CD4-positive, alpha-beta T cell (primary cell): ENCODE results near the gene OPA3. TPM values are rescaled to one million over a fixed set of nuclear protein-coding genes. Genes with fewer than 3 reads are reported as not detected.

Source experiments
- ATAC-seq: fragments of 200-7000 bp; cut with Tn5 transposase; one replicate; pipeline ENCODE4 v1.10.0; 2022; ENCODE audit warnings: mild to moderate bottlenecking; ENCODE audit not compliant: poor library complexity
- CTCF ChIA-PET: fragments of 350-600 bp; sonication (Branson Sonifier 250); formaldehyde crosslinking; loops from one replicate; lab custom pipeline; 2021; ENCODE audit warnings: antibody characterized with exemption, inconsistent platforms; lab: Charles Lee
- POLR2A ChIA-PET: fragments of 350-600 bp; sonication (Branson Sonifier 250); formaldehyde crosslinking; loops from one replicate; lab custom pipeline; 2021; ENCODE audit warnings: antibody characterized with exemption, inconsistent platforms; lab: Charles Lee
- DNase-seq, 14 experiments: peaks; one replicate each; pipeline ENCODE4 v3.0.0-alpha.2; 2013 to 2020; ENCODE audit warnings: mixed read lengths in 2 of 14
- H3K27ac ChIP-seq, 2 donors: one replicate each; pipeline versions ENCODE4 v1.5.1 to v1.7.0; 2013; ENCODE audit warnings: low read length in 2 of 2, low read depth in 1 of 2, mild to moderate bottlenecking in 1 of 2
- H3K27me3 ChIP-seq, 2 experiments: 1 replicate in 1 of 2; 2 replicates in 1 of 2; pipeline versions ENCODE4 v1.6.1 to v1.7.0; 2013; ENCODE audit warnings: low read length in 2 of 2, control low read depth in 1 of 2, mild to moderate bottlenecking in 1 of 2, moderate library complexity in 1 of 2; ENCODE audit not compliant: insufficient read depth in 2 of 2, control insufficient read depth in 1 of 2
- H3K36me3 ChIP-seq: one replicate; pipeline ENCODE4 v1.6.1; 2013; ENCODE audit warnings: low read length, control low read depth; ENCODE audit not compliant: insufficient read depth
- H3K4me1 ChIP-seq: one replicate; pipeline ENCODE4 v1.6.1; 2013; ENCODE audit warnings: low read length, control low read depth; ENCODE audit not compliant: insufficient read depth
- H3K4me3 ChIP-seq: one replicate; pipeline ENCODE4 v1.5.1; 2013; ENCODE audit warnings: mild to moderate bottlenecking, low read length, moderate library complexity
- H3K9me3 ChIP-seq, 2 experiments: 1 replicate in 1 of 2; 2 replicates in 1 of 2; pipeline versions ENCODE4 v1.6.1 to v1.7.0; 2013; ENCODE audit warnings: low read length in 2 of 2, mild to moderate bottlenecking in 2 of 2, control low read depth in 1 of 2, moderate library complexity in 1 of 2; ENCODE audit not compliant: control insufficient read depth in 1 of 2, insufficient read depth in 1 of 2
- H3K27ac Mint-ChIP-seq: one replicate; pipeline ENCODE4 v1.8.0; 2020; ENCODE audit warnings: mixed read lengths
- H3K27me3 Mint-ChIP-seq: one replicate; pipeline ENCODE4 v1.8.0; 2021; ENCODE audit warnings: mixed read lengths
- H3K36me3 Mint-ChIP-seq: one replicate; pipeline ENCODE4 v1.8.0; 2021; ENCODE audit warnings: low read depth, mixed read lengths
- H3K4me1 Mint-ChIP-seq: one replicate; pipeline ENCODE4 v1.8.0; 2021; ENCODE audit warnings: low read depth, mixed read lengths
- H3K4me3 Mint-ChIP-seq: one replicate; pipeline ENCODE4 v1.8.0; 2020; ENCODE audit warnings: mild to moderate bottlenecking, mixed read lengths
- H3K9me3 Mint-ChIP-seq: one replicate; pipeline ENCODE4 v1.8.0; 2020; ENCODE audit warnings: mixed read lengths
- intact Hi-C, 2 experiments: fragments of 100-400 bp; cut with DNase I in 1 of 2; cut with micrococcal nuclease in 1 of 2; formaldehyde crosslinking; loops; one replicate each; pipeline versions ENCODE4 v1.15.1 to v1.9.0; 2023 to 2025; cut with DNase I, micrococcal nuclease
- total RNA-seq, 174 experiments: library from RNA in 2 of 174; stranded (reverse) in 2 of 174; gene quantifications; one replicate each; pipeline ENCODE4 v1.2.3 and lab custom pipeline; 2021 to 2026
- TF ChIP-seq, protein P1 (sequence below): fragments of 200-600 bp; IDR thresholded peaks from one replicate; pipeline ENCODE4 v1.8.0; 2022; ENCODE audit warnings: antibody characterized with exemption, mild to moderate bottlenecking

OPA3 gene
- total RNA-seq, 2 experiments from 2014 or later, result 3.1 to 3.2 TPM

GRCh38 chr19:45597425-45598111 lies 13.0 kb upstream of the OPA3 start:
- ATAC-seq (no peak), DNase-seq (no peak)
- peaks cover 0 to 12% of the 10 kb centered on the region in 2 experiments for H3K9me3 ChIP-seq
- ChIA-PET POLR2A (interaction anchor here (0.6 to 1.8 kb wide), 2 partner anchors 44 to 1181 kb away, joined by 3 to 7 read pairs; no protein-coding TSS in a partner anchor), CTCF (no interaction called here)
- H3K4me3 ChIP-seq, result no peak overlapping the region
- H3K4me1 ChIP-seq, result peaks cover 23% of the 10 kb centered on the region
- peaks cover 78% of the 10 kb centered on the region for H3K27me3 Mint-ChIP-seq
- H3K27ac ChIP-seq, result no peak overlapping the region
- H3K27me3 ChIP-seq, result peaks cover 60 to 61% of the 10 kb centered on the region in 2 experiments
- no peak overlapping the region for H3K4me3 Mint-ChIP-seq
- H3K9me3 Mint-ChIP-seq, result no peaks in the 10 kb centered on the region
- no peak overlapping the region for H3K27ac Mint-ChIP-seq
- no peaks in the 10 kb centered on the region for H3K36me3 ChIP-seq
- peaks cover 30% of the 10 kb centered on the region for H3K4me1 Mint-ChIP-seq
- H3K36me3 Mint-ChIP-seq, result no peaks in the 10 kb centered on the region
- TF ChIP-seq, protein P1, sequence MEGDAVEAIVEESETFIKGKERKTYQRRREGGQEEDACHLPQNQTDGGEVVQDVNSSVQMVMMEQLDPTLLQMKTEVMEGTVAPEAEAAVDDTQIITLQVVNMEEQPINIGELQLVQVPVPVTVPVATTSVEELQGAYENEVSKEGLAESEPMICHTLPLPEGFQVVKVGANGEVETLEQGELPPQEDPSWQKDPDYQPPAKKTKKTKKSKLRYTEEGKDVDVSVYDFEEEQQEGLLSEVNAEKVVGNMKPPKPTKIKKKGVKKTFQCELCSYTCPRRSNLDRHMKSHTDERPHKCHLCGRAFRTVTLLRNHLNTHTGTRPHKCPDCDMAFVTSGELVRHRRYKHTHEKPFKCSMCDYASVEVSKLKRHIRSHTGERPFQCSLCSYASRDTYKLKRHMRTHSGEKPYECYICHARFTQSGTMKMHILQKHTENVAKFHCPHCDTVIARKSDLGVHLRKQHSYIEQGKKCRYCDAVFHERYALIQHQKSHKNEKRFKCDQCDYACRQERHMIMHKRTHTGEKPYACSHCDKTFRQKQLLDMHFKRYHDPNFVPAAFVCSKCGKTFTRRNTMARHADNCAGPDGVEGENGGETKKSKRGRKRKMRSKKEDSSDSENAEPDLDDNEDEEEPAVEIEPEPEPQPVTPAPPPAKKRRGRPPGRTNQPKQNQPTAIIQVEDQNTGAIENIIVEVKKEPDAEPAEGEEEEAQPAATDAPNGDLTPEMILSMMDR, result no peak
- intact Hi-C loops, result no loop called here

DNA sequence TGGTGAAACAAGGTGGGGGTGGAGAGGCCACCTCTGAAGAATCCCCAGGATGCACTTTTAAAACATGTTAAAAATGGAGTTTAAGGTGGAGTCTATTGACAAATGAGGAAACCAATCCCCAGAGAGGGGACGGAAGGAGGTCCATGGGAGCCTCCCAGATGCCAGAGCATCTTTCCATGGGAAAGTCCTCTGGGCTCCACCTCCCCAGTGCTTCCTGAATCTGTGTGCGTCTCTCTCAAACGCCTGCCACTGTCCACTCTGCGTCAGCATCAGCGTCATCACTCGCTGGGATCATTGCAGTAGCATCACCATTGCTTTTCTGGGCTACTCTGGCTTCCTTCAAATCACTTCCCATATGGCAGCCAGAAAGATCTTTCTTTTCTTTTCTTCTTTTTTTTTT lies 11.2 kb upstream of the OPA3 start:
- POLR2A ChIA-PET, result no interaction called here
- H3K36me3 ChIP-seq, result no peaks in the 10 kb centered on the region
- Mint-ChIP-seq H3K27me3 (peaks cover 79% of the 10 kb centered on the region), H3K36me3 (no peaks in the 10 kb centered on the region), H3K9me3 (no peaks in the 10 kb centered on the region), H3K4me1 (peaks cover 22% of the 10 kb centered on the region), H3K4me3 (no peak overlapping the region), H3K27ac (no peak overlapping the region)
- intact Hi-C loops, result no loop called here
- peaks cover 0 to 16% of the 10 kb centered on the region in 2 experiments for H3K9me3 ChIP-seq
- CTCF ChIA-PET, result no interaction called here
- TF ChIP-seq, protein P1, result no peak
- no peak overlapping the region for H3K27ac ChIP-seq
- DNase-seq (no peak), ATAC-seq (no peak)
- H3K4me1 ChIP-seq, result peaks cover 19% of the 10 kb centered on the region
- H3K4me3 ChIP-seq, result no peak overlapping the region
- H3K27me3 ChIP-seq, result peaks cover 50 to 58% of the 10 kb centered on the region in 2 experiments

- Mint-ChIP-seq H3K27ac (no peak overlapping the region), H3K9me3 (no peaks in the 10 kb centered on the region), H3K27me3 (peaks cover 81% of the 10 kb centered on the region), H3K36me3 (no peaks in the 10 kb centered on the region), H3K4me3 (no peak overlapping the region), H3K4me1 (peaks cover 10% of the 10 kb centered on the region)
- DNase-seq, result no peak
- H3K4me1 ChIP-seq, result peaks cover 12% of the 10 kb centered on the region
- ATAC-seq, result no peak
- no peak overlapping the region for H3K27ac ChIP-seq
- POLR2A ChIA-PET, result no interaction called here
- CTCF ChIA-PET, result no interaction called here
- H3K9me3 ChIP-seq, result peaks cover 0 to 16% of the 10 kb centered on the region in 2 experiments
- intact Hi-C loops, result no loop called here
- H3K27me3 ChIP-seq, result peaks cover 36 to 39% of the 10 kb centered on the region in 2 experiments
- no peaks in the 10 kb centered on the region for H3K36me3 ChIP-seq
- H3K4me3 ChIP-seq, result no peak overlapping the region
- TF ChIP-seq, protein P1, result no peak
These were observed 8.9 kb upstream of the OPA3 start for GRCh38 chr19:45593520-45593919.
